Occipital lobe (tissue), 2 donors: Measurements from ENCODE around the gene CNOT10. TPM values are rescaled to one million over a fixed set of nuclear protein-coding genes. Genes with fewer than 3 reads are reported as not detected.
"Not testable (repeated sequence)": the region's sequence is repeated elsewhere in the genome, so short reads cannot be mapped to it uniquely, and the experiment has no call there.

ENCODE experiments used
- DNase-seq: peaks from one replicate; lab custom pipeline; 2025; lab: John Stamatoyannopoulos, UW
- total RNA-seq: library from RNA; depleted of rRNA; stranded (reverse); fragments of >200 nt; gene quantifications from one replicate; pipeline ENCODE4 v1.2.3, GENCODE V29; 2014

Gene CNOT10, protein sequence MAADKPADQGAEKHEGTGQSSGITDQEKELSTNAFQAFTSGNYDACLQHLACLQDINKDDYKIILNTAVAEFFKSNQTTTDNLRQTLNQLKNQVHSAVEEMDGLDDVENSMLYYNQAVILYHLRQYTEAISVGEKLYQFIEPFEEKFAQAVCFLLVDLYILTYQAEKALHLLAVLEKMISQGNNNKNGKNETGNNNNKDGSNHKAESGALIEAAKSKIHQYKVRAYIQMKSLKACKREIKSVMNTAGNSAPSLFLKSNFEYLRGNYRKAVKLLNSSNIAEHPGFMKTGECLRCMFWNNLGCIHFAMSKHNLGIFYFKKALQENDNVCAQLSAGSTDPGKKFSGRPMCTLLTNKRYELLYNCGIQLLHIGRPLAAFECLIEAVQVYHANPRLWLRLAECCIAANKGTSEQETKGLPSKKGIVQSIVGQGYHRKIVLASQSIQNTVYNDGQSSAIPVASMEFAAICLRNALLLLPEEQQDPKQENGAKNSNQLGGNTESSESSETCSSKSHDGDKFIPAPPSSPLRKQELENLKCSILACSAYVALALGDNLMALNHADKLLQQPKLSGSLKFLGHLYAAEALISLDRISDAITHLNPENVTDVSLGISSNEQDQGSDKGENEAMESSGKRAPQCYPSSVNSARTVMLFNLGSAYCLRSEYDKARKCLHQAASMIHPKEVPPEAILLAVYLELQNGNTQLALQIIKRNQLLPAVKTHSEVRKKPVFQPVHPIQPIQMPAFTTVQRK
- total RNA-seq: 53.5 TPM

DNA sequence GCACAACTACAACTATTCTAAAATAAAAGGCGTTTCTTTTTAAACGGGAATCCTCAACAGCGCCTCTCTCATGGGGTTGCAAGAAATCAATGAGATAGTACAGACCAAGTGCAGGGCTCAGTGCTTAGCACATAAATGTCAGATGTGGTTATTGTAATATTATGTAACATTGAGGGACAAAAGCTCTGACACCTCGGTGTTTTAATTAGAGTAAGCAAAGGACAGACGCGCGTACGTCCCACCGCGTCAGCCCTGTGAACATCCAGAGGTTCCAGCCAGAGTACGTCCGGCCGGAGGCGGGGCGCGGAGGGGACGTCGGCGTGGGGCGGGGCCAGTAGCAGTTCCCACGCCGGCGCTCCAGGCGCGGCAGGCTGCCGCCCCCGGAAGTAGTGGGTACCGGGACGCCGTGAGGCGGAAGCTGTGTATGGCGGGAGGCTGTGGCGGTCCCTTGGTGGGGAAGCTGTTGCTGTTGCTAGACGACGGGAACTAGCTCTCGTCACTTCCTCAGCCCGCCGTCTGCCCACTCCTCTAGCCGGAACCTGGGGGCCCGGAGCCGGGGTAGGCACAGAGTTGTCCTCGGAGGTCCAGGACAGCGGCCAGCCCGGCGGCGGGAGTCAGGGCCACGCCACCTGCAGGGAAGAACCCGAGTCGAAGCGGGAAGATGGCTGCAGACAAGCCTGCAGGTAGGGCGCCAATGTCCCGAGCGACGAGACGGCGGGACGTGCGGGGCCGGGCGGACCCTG, at the start of gene CNOT10:
TSS of gene CNOT10 (plus strand) at position 389 of the 743 bp plus-strand sequence. CDS start at position 662, 273 bp downstream.
- DNase-seq: peak; percentile 98

DNA sequence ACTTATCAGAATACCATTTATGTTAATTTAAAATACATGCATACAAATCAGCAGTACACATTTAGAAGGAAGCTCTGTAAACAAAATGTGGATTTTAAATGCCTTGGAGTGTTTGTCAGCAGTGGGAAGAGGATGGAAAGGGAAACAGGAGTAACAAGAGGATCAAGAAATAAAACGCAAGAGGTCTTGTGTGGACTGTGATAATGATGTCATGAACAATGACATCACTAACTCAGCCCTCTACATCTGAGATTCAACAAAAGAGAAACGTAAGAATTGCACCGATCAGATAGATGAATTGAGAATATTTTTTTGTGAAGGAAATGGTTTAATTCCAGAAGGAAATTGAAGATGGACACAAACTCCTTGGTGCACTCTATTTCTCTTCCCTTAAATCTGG, 44.0 kb upstream of the CNOT10 start:
- no peak for DNase-seq

DNA sequence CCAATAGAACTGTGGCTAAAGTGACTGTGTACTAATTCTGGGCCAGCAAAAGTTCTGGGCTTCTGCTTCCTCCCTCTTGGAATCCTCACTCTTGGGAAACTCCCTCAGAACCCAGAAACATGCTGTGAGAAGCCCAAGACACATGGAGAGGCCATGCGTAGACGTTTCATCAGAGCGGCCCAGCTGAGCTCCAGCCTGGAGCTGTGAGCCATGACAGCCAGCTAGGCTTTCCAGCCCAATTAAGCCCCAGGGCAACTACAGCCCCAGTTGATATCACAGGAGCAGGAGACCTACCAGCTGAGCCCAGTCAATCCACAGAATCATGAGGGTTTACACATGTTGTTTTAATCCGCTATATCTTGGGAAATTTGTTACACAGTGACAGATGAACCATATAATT, 43.6 kb upstream of the CNOT10 start:
- DNase-seq: no peak

DNA sequence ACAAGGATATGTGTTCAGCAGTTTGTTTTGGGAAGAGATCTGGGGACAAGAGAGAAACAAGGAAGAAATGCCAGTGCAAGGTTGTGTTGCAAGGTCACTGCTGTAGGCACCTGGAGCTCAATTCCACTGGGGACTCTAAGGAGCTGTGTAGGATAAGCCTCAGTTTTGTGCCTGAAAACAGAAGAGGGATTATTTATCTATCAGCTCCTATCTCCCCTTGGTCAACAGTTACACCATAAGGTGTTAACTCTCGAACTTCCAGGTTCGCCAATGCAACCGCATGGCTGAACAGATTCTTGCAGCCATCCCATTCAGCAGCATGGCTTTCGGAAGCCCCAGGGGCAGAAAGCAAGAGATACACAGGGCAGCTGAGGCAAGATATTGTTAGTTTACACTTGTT, 41.6 kb upstream of the CNOT10 start:
- no peak for DNase-seq

DNA sequence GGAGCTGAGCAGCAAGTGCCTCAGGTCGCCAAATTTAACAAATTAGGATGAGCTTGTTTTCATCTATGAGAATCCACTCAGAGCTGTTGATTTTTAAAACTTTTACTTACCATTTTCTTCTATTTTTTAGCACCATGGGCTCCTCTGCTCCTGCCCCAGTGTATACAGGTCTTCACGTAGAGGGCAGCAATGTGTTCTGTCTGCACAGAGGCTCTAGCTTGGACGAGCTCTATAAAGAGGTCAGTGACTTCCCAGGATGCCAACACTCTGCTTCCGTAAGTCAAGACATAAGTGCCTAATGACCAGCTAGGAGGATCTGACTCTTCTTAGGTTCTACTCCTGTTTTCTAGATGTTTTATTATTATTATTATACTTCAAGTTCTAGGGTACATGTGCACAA, 41.2 kb upstream of the CNOT10 start:
- DNase-seq: no peak

DNA sequence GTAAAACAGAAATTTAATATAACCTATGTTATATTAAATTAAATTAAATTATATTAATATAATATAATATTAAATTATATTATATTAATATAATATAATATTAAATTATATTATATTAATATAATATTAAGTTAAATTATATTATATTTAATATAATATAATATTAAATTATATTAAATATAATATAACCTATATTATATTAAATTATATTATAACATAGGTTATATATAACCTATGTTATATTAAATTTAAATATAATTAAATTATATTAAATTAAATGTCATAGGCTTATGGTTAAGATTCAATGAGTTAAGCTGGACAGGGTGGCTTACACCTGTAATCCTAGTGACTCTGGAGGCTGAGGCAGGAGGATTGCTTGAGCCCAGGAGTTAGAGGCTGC, 40.6 kb upstream of the CNOT10 start:
- DNase-seq: no peak

DNA sequence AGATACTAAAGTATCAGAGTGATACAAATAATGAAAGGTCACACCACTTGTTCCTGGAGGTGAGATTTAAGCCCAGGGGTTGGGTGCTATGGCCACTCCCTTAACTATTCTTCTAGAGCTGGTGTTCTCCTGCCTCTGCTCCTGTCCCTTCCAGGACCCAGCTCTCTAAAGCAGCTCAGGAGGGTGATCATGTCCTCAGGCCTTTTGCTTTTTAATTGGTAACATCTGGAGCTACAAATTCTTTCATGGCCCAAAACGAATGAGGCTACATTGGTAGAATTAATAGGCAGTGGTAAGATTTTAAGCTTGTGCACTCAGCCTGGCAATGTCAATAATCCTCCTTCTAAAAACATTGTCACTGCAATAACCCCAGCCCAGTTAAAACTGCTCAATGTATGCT, 38.2 kb upstream of the CNOT10 start:
- no peak for DNase-seq

DNA sequence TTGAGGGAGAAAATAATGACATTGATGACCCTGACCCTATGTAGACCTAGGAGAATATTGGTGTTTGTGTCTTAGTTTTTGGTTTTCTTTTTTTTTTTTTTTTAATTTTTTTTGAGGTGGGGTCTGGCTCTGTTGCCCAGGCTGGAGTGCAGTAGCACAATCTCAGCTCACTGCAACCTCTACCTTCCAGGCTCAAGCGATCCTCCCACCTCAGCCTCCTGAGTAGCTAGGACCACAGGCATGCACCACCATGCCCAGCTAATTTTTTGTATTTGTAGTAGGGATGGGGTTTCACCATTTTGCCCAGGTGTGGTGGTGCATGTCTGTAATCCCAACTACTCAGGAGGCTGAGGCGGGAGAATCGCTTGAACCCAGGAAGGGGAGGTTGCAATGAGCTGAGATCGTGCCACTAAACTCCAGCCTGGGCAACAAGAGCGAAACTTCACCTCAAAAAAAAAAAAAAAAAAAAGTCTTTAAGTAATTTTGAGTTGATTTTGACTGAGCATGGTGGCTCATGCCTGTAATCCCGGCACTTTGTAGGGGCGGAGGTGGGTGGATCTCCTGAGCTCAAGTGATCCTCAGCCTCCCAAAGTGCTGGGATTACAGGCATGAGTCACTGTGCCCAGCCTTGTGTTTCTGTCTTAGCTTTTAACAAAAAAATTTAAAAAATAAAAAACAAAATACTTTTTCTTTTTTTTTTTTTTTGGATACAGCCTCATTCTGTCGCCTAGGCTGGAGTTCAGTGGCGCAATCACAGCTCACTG, 32.5 kb upstream of the CNOT10 start:
- not testable (repeated sequence) for DNase-seq

DNA sequence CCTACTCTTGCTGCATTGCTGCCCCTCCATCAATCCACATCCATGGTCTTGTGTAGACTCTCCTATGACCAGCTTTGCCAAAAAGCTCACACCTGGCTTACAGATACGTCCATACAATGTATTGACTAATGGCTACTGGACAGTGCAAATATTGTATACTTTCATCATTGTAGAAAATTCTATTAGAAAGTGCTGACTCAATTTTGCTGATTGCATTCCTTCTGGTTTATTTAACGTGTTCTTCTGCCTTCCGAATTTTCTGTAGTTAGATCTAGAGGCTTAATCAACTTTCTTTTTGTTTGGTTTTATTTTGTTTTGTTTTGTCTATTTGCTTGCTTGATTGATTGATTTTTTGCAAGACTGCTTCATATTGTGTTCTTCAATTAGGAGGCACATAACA, 29.8 kb upstream of the CNOT10 start:
- DNase-seq: no peak

DNA sequence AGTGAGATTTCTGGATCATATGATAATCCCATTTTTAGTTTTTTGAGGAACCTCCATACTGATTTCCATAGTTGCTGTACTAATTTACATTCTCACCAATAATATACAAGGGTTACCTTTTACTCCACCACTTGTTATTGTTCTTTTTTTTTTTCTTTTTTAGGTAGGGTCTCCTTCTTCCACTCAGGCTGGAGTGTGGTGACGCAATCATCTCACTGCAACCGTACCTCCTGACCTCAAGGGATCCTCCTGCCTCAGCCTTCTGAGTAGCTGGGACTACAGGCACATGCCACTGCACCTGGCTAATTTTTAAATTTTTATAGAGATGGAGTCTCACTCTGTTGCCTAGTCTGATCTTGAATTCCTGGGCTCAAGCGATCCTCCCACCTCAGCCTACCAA, 24.4 kb upstream of the CNOT10 start:
- DNase-seq: no peak

DNA sequence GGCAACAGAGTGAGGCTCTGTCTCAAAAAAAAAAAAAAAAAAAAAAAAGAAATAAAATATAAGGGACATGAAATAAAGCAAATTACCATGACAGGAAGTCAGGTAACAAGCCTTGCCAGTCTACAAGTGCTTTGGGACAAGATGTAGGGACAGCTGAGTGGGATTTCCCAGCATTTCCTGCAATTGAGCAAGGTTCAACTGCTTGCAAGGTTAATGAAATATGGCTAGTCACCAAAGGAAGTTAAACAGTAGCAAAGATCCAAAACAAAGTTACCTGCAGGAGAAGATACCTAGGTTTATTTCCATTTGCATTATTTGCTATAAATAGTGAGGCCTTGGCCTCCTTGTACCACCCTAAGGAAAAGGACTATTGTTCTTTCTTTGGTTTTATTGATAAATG, 22.3 kb upstream of the CNOT10 start:
- DNase-seq: no peak

DNA sequence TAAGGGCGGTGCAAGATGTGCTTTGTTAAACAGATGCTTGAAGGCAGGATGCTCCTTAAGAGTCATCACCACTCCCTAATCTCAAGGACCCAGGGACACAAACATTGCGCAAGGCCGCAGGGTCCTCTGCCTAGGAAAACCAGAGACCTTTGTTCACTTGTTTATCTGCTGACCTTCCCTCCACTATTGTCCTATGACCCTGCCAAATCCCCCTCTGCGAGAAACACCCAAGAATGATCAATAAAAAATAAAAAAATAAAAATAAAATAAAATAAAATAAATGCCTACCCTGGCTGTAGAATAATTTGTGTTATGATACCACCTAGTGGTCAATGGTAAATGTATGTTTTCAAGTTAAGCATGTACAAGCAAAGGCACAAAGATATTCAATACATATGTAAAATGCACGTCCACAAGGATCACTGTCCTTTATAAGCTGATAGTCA, 20.3 kb upstream of the CNOT10 start:
- DNase-seq: not testable (repeated sequence)

DNA sequence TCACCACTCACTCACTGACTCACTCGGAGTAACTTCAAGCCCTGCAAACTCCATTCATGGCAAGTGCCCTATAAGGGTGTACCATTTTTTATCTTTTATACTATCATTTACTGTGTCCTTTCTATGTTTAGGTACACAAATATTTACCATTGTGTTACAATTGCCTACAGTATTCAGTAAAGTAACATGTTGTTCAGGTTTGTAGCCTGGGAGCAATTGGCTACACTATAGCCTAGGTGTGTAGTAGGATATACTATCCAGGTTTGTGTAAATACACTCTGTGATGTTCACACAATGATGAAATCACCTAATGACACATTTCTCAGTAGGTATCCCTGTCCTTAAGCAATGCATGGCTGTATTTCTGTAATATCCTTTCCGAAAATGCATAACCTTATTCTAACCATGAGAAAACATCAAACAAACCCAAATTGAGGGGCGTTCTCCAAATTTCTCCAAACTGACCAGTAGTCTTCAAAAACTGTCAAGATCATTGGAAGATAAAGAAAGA, 17.9 kb upstream of the CNOT10 start:
- DNase-seq: no peak

DNA sequence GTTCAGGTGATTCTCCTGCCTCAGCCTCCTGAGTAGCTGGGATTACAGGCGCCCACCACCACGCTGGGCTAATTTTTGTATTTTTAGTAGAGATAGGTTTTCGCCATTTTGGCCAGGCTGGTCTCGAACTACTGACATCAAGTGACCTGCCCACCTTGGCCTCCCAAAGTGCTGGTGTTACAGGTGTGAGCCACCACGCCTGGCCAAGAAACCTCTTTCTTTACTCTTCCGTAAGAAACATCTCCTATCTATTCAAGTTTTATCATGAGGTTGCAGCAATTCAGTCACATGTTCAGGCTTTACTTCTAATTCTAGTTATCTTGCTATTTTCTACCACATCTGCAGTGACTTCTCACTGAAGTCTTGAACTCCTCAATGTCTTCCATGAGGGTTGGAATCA, 15.8 kb upstream of the CNOT10 start:
- DNase-seq: not testable (repeated sequence)

DNA sequence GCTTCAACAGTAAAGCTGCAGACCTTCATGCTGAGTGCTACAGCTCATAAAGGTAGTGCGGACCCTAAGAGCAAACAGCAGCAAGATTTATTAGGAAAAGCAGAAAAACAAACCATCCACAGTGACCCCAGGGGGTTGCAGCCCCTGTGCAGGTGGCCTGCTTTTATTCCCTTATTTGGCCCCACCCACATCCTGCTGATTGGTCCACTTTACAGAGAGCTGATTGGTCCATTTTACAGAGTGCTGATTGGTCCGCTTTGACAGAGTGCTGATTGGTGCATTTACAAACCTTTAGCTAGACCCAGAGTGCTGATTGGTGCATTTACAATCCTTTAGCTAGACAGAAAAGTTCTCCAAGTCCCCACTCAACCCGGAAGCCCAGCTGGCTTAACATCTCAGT, 11.3 kb upstream of the CNOT10 start:
- not testable (repeated sequence) for DNase-seq

DNA sequence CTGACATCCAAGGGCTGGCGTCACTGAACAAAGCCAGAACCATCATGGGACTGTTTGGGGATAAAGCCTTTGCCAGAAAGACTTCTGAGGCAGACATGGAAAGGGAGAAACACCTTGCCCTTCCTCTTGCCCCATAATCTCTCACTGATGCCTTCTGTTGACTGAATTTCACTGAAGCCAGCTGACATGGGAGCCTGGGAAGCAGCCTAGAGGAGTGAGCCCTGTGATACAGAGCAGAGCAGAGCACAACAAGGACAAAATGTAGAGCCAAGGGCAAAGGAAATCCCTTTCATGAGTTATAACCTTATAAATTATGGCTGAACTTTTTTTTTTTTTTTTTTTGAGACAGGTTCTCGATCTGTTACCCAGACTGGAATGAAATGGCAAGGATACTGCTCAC, 9.8 kb upstream of the CNOT10 start:
- no peak for DNase-seq

DNA sequence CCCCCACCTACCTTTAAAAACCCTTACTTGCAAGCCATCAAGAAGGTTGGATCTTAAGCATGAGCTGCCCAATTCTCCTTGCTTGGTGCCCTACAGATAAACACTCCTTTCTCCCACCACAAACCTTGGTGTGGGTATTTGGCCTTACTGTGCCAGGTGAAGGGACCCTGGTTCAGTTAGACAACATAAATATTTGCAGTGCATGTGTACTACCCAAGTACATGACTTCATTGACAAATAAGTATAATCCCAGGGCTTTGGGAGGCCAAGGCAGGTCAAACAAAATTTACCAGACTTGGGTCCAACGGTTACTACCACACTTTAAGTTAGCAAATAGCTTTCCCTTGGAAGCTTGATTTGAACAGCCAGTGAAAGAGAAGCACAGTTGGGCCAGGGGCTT, 9.3 kb upstream of the CNOT10 start:
- no peak for DNase-seq

DNA sequence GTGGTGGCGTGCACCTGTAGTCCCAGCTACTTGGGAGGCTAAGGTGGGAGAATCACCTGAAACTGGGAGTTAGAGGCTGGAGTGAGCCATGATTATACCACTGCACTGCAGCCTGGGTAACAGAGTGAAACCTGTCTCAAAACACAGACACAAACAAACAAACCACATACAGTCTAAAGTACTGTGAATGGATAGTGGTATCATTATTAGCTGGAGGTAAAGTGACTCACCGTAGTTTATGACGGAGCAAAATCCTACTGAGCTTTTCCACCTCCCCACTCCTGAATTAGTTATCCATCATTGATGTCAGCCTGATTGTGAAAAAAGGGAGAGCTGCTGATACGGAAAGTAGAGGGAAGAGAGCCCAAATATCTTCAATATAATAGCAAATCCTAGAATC, 3.2 kb upstream of the CNOT10 start:
- no peak for DNase-seq

DNA sequence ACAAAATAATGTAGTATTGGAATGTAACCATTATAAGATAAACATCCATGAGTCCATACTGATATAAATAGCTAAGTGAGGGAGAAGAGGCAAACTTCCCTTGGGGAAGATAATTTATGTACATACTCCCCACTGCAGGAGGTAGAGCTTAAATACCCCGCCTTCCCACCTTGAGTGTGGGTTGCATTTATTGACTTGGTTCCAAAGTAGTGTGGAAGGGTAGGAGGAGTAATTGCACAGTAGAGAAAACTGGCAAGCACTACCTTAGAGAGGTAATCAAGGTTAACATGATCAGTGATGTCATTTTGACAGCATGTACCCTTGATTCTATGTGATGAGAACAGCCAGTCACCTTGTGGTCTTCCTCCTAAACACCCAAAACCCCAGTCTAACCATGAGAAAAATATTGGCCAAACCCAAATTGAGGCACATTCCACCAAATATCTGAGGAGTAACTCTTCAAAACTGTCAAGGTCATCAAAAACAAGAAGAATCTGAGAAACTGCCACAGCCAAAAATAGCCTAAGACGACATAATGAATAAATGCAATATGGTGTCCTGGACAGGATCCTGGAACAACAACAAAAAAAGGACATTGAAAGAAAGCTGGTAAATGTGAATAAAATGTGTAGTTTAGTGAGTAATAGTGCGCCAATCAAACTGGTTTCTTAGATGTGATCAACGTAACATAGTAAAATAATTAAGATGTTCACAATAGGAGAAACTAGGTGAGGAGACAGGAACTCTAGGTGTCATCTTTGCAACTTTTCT, 774 bp upstream of the CNOT10 start:
- no peak for DNase-seq

DNA sequence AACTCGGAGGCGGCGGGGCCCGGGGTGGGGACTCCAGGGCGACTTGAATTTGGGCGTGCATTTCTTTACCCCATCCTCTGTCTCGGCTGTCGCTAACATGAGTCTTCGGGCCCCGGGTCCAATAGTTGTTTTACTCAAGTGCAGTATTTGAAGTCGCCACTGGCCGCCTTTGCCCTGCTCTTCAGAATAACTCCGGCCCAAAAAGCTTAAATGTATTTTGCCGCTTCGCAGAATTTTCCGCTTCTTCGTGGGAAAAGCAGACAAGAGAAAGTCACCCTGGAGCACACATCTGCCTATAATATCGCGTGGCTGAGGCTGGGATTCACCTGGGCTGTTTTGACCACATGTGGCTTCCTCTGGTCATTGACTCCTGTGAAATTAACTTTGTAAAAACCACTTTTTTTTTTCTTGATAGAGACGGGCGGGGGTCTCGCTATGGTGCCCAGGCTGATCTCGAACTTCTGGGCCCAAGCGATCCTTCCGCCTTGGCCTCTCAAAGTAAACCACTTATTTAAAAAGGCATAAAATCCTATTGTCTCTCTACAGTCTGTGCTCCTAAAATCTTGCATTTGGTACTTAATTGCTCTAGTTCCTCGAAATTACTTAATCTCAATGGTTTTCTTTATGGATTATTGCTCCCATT, 676 bp downstream of the CNOT10 start:
- DNase-seq: no peak
